ENCODE measurements around the gene COMMD2.

The COMMD2 gene

DNA sequence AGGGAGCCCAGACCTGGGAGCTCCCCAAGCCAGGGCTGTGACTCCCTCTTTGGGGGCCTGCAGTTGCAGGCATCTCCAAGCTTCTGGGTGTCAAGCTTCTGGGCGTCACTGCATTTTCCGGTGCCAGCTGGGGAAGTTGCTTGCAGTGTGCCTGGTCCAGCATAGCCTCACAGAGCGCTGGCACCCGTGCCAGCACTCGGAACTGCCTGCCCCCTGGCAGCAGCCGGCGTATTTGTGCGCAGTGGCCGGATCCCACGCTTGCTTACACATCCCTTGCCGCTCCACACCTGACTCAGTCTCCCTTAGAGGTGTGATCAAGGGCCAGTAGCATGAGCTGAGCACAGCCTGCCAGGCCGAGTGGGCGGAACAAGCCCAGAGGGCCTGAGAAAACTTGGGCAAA is 37.0 kb downstream of the COMMD2 start:
- Mint-ChIP-seq H3K4me3 (no peak overlapping the region), H3K27me3 (ENCODE audit: low read depth, poor library complexity) (peaks cover 4% of the 10 kb centered on the region), H3K36me3 (ENCODE audit: low read depth) (no peaks in the 10 kb centered on the region), H3K9me3 (peaks cover 8% of the 10 kb centered on the region), H3K4me1 (no peaks in the 10 kb centered on the region), H3K27ac (no peak overlapping the region)
- TF ChIP-seq, protein P1, sequence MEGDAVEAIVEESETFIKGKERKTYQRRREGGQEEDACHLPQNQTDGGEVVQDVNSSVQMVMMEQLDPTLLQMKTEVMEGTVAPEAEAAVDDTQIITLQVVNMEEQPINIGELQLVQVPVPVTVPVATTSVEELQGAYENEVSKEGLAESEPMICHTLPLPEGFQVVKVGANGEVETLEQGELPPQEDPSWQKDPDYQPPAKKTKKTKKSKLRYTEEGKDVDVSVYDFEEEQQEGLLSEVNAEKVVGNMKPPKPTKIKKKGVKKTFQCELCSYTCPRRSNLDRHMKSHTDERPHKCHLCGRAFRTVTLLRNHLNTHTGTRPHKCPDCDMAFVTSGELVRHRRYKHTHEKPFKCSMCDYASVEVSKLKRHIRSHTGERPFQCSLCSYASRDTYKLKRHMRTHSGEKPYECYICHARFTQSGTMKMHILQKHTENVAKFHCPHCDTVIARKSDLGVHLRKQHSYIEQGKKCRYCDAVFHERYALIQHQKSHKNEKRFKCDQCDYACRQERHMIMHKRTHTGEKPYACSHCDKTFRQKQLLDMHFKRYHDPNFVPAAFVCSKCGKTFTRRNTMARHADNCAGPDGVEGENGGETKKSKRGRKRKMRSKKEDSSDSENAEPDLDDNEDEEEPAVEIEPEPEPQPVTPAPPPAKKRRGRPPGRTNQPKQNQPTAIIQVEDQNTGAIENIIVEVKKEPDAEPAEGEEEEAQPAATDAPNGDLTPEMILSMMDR (IDR thresholded peaks at IDR 0.05) = no peak
- no peak for DNase-seq

DNA sequence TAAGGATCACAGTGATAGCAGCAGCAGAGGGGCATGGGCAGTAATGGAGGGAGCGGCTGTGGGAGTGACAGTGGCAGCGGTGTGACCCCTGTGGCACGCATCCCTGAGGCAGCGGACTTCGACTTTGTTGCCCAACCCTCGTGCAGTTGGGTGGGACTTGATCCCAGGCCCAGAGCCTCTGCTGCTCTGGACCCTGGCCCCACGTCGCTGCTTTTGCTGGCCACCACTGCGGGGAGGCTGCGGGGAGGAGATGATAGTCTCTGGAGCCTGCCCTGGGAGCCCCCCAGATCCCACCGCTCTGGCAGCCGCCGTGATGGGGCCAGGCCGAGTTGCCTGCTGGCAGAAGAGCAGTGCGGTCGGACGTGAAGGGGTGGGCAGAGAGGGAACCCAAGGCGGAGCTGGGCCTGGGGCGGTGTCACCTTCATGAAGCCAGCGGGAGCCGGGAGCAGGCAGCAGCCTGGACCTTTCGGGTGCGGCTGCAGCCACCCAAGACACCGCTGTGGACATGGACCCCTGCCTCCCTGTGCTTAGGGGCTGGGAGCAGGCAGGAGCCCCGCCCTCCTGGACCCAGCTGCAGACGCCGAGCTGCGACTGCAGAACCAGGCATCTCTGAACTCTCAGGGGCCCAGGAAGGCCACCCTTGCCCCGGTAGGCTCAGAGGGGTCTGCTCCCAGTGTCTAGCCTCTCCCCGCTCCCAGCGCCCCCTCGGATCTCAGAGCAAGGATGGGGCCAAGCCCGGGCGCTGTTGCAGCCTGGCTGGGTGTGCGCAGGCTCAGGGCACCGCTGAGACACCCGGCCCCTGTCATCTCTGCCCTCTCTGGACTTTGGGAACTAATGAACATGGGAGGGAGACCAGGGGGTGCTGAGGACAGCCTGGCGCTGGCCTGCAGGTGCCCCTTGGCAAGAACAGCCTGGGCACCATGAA is 38.3 kb downstream of the COMMD2 start:
- Mint-ChIP-seq H3K4me3 (no peak overlapping the region), H3K36me3 (ENCODE audit: low read depth) (no peaks in the 10 kb centered on the region), H3K27ac (peak overlapping the region; percentile 32), H3K9me3 (no peaks in the 10 kb centered on the region), H3K27me3 (ENCODE audit: low read depth, poor library complexity) (peaks cover 4% of the 10 kb centered on the region), H3K4me1 (peaks cover 5% of the 10 kb centered on the region)
- peak; percentile 2 for DNase-seq
- TF ChIP-seq, protein P1 (IDR thresholded peaks at IDR 0.05) = no peak

DNA sequence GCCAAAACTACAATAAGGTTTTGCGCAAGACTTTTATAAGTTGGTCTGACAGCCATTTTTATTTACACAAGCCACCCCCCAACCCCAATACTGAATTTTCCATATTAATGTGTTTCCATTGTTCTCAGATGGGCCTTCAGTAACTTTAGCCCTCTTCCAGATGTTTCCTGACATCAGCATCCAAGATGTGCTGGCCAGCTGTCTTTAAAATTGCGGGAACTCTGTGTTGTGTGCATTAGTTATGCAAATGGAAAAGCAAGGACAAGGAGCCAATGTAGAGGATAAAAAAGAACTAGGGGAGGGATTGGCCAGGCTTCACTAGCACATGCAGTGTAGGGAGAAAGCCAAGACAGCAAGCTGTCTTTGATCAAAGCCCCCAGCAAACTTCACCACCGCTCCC is 45.4 kb downstream of the COMMD2 start:
- no peak for DNase-seq
- Mint-ChIP-seq H3K36me3 (ENCODE audit: low read depth) (no peaks in the 10 kb centered on the region), H3K4me3 (no peak overlapping the region)

DNA sequence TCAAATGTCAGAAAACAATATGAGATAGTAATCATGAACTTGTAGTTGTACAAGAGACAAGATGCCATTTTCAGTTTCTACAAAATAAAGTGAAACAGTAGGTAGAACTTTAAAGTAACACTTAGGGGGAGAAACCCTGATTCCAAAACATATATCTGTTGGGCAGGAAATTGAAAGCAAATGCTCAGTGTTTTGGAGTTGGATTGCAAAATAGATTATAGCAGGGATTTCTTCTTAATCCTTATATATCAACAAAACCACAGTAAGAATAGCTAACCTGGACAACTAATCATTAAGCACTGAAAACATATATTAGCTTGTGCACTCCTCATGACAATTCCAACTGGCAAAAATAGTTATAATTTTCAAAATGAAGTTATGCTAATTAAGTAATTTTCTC is 46.9 kb downstream of the COMMD2 start:
- H3K4me3 Mint-ChIP-seq = no peak overlapping the region
- TF ChIP-seq, protein P1 (IDR thresholded peaks at IDR 0.05) = no peak
- H3K4me1 Mint-ChIP-seq = peaks cover 15% of the 10 kb centered on the region
- no peaks in the 10 kb centered on the region for H3K27me3 Mint-ChIP-seq (ENCODE audit: low read depth, poor library complexity)
- H3K27ac Mint-ChIP-seq = no peak overlapping the region
- H3K9me3 Mint-ChIP-seq = no peaks in the 10 kb centered on the region
- DNase-seq = no peak
- no peaks in the 10 kb centered on the region for H3K36me3 Mint-ChIP-seq (ENCODE audit: low read depth)

More for the DNA sequence above, 45.4 kb downstream of the COMMD2 start:
- H3K9me3 Mint-ChIP-seq = no peaks in the 10 kb centered on the region
- H3K27me3 Mint-ChIP-seq (ENCODE audit: low read depth, poor library complexity) = peaks cover 4% of the 10 kb centered on the region
- H3K27ac Mint-ChIP-seq = no peak overlapping the region
- TF ChIP-seq, protein P1 (IDR thresholded peaks at IDR 0.05) = no peak
- peaks cover 15% of the 10 kb centered on the region for H3K4me1 Mint-ChIP-seq

DNA sequence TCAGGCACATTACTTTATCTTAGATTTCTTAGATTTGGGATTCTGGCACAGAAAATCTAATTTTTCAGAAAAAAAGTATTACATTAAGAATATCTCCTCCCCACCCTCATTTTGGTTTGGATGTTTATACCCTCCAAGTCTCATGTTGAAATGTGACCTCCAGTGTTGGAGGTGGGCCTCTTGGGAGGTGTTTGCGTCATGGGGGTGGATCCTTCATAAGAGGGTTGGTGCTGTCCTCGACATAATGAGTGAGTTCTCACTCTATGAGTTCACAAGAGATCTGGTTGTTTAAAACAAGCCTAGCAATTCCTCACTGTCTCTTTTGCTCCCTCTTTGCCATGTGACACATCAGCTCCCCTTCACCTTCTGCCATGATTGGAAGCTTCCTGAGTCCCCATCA is 48.8 kb downstream of the COMMD2 start:
- peaks cover 15% of the 10 kb centered on the region for H3K9me3 Mint-ChIP-seq
- H3K4me1 Mint-ChIP-seq = peaks cover 10% of the 10 kb centered on the region
- peaks cover 5% of the 10 kb centered on the region for H3K36me3 Mint-ChIP-seq (ENCODE audit: low read depth)
- no peak overlapping the region for H3K4me3 Mint-ChIP-seq
- H3K27ac Mint-ChIP-seq = no peak overlapping the region
- TF ChIP-seq, protein P1 (IDR thresholded peaks at IDR 0.05) = no peak
- H3K27me3 Mint-ChIP-seq (ENCODE audit: low read depth, poor library complexity) = no peaks in the 10 kb centered on the region
- DNase-seq = no peak

Measured in nephron progenitor cell (in vitro differentiated cells).